ENCODE data around the gene RPP14.

GRCh38 chr3:58305882-58306711, at the start of gene RPP14, which contains the start of gene HTD2:
- TF ChIP-seq CTCF (IDR thresholded peaks at IDR 0.05; ENCODE audit: low read length) (peak; percentile 92), EZH2 (optimal IDR thresholded peaks at IDR 0.05; ENCODE audit: low read depth, low read length) (no peak), EZH2phosphoT487 (IDR thresholded peaks at IDR 0.05; ENCODE audit: low read length) (no peak)
